GM18526 (cell line): ENCODE data around the gene MON2.

ENCODE experiments used
- POLR2A ChIP-seq: IDR thresholded peaks from 3 replicates; pipeline ENCODE4 v1.6.1; 2011; ENCODE audit not compliant: insufficient read length; ENCODE audit errors: extremely low read depth

The MON2 gene

GRCh38 chr12:62625228-62625627 lies 158.6 kb downstream of the MON2 start:
- no peak for TF ChIP-seq POLR2A

GRCh38 chr12:62627181-62627580 lies 160.6 kb downstream of the MON2 start:
- TF ChIP-seq POLR2A: no peak

GRCh38 chr12:62629413-62629812 lies 162.8 kb downstream of the MON2 start:
- TF ChIP-seq POLR2A: no peak

- TF ChIP-seq POLR2A: no peak
Observed at GRCh38 chr12:62629971-62630739, 163.5 kb downstream of the MON2 start.

- no peak for TF ChIP-seq POLR2A
Observed at GRCh38 chr12:62631471-62632410, 165.1 kb downstream of the MON2 start.

GRCh38 chr12:62632411-62632918 lies 165.8 kb downstream of the MON2 start:
- TF ChIP-seq POLR2A: no peak

- no peak for TF ChIP-seq POLR2A
Observed at GRCh38 chr12:62635649-62636048, 169.0 kb downstream of the MON2 start.

- TF ChIP-seq POLR2A: no peak
Observed at GRCh38 chr12:62637679-62638078, 171.1 kb downstream of the MON2 start.

GRCh38 chr12:62640910-62641448 lies 174.4 kb downstream of the MON2 start:
- no peak for TF ChIP-seq POLR2A

GRCh38 chr12:62642486-62642885 lies 175.9 kb downstream of the MON2 start:
- TF ChIP-seq POLR2A: no peak

GRCh38 chr12:62643486-62643885 lies 176.9 kb downstream of the MON2 start:
- no peak for TF ChIP-seq POLR2A

GRCh38 chr12:62646566-62646965 lies 179.9 kb downstream of the MON2 start:
- TF ChIP-seq POLR2A: no peak

- TF ChIP-seq POLR2A: no peak
Observed at GRCh38 chr12:62647586-62647985, 181.0 kb downstream of the MON2 start.

- no peak for TF ChIP-seq POLR2A
Observed at GRCh38 chr12:62649412-62650138, 182.9 kb downstream of the MON2 start.
